GM10248 (cell line): ENCODE data around the gene CLSTN1.

Experiments used
- CTCF ChIA-PET: fragments of 300-600 bp; sonication (Branson Sonifier 250); formaldehyde crosslinking; extraction: SDS; loops from one replicate; lab custom pipeline; 2021; ENCODE audit warnings: antibody characterized with exemption; lab: Yijun Ruan, JAX
- POLR2A ChIA-PET: fragments of 350-650 bp; sonication (Branson Sonifier 250); formaldehyde crosslinking; extraction: SDS; loops from one replicate; lab custom pipeline; 2020; ENCODE audit warnings: antibody characterized with exemption; lab: Yijun Ruan, JAX
- DNase-seq: peaks from one replicate; pipeline ENCODE4 v3.0.0; 2012; ENCODE audit errors: extremely low spot score
- CTCF ChIP-seq: IDR thresholded peaks from 2 replicates; pipeline ENCODE4 v1.5.1; 2012; ENCODE audit warnings: mild to moderate bottlenecking, low read depth; ENCODE audit errors: extremely low read depth, missing control alignments, control extremely low read depth

The CLSTN1 gene

GRCh38 chr1:9778905-9779304 is 44.9 kb downstream of the CLSTN1 start:
- ChIA-PET POLR2A (no interaction called here), CTCF (interaction anchor here (1.1 to 2.0 kb wide), 2 partner anchors 12 to 44 kb away, joined by 3 to 7 read pairs; no protein-coding TSS in a partner anchor)
- no peak for DNase-seq
- TF ChIP-seq CTCF = no peak

- ChIA-PET CTCF (interaction anchor here (1.7 kb wide), 1 partner anchor 8 kb away, joined by 6 read pairs; no protein-coding TSS in a partner anchor), POLR2A (no interaction called here)
- DNase-seq = no peak
- TF ChIP-seq CTCF = no peak
These were observed 47.1 kb downstream of the CLSTN1 start for GRCh38 chr1:9776685-9777084.

- no peak for DNase-seq
- ChIA-PET CTCF (interaction anchor here (1.7 kb wide), 1 partner anchor 10 kb away, joined by 6 read pairs; no protein-coding TSS in a partner anchor), POLR2A (no interaction called here)
- TF ChIP-seq CTCF = no peak
These were observed 48.8 kb downstream of the CLSTN1 start for GRCh38 chr1:9774712-9775679.

- CTCF ChIA-PET = interaction anchor here (1.2 kb wide), 1 partner anchor 44 kb away, joined by 3 read pairs; no protein-coding TSS in a partner anchor
- DNase-seq = no peak
- TF ChIP-seq CTCF = no peak
- POLR2A ChIA-PET = no interaction called here
These were observed 53.5 kb downstream of the CLSTN1 start for GRCh38 chr1:9770298-9770697.

GRCh38 chr1:9768983-9769382 is 54.8 kb downstream of the CLSTN1 start:
- no peak for TF ChIP-seq CTCF
- ChIA-PET CTCF (no interaction called here), POLR2A (no interaction called here)
- DNase-seq = no peak

- POLR2A ChIA-PET = no interaction called here
- DNase-seq = no peak
- CTCF ChIA-PET = interaction anchor here (1.0 to 3.3 kb wide), 2 partner anchors 16 to 662 kb away, joined by 3 to 16 read pairs; partner anchors contain the start of gene CENPS
- no peak for TF ChIP-seq CTCF
These were observed 55.6 kb downstream of the CLSTN1 start for GRCh38 chr1:9767964-9768668.
